H9 (cell line): Measurements from ENCODE around the gene ORC2. TPM values are rescaled to one million over a fixed set of nuclear protein-coding genes. Genes with fewer than 3 reads are reported as not detected.

ENCODE experiments used
- DNase-seq: peaks from one replicate; pipeline ENCODE4 v3.0.0-alpha.2; 2017
- H2AFZ ChIP-seq: one replicate; pipeline ENCODE4 v1.6.1; 2013; ENCODE audit warnings: mild to moderate bottlenecking, low read length, control low read depth, moderate library complexity
- H2AK5ac ChIP-seq: 2 replicates; pipeline ENCODE4 v1.6.1; 2013; ENCODE audit warnings: low read length, control low read depth, mixed read lengths; ENCODE audit not compliant: insufficient read length
- H2BK120ac ChIP-seq: one replicate; pipeline ENCODE4 v1.6.1; 2013; ENCODE audit warnings: low read depth, mild to moderate bottlenecking, low read length, control low read depth, inconsistent platforms; ENCODE audit not compliant: poor library complexity, severe bottlenecking
- H2BK12ac ChIP-seq: 2 replicates; pipeline ENCODE4 v1.6.1; 2013; ENCODE audit warnings: low read length, control low read depth, mixed read lengths, low read depth; ENCODE audit not compliant: insufficient read length
- H2BK15ac ChIP-seq: 2 replicates; pipeline ENCODE4 v1.6.1; 2013; ENCODE audit warnings: low read depth, low read length, control low read depth
- H2BK20ac ChIP-seq: one replicate; pipeline ENCODE4 v1.6.1; 2013; ENCODE audit warnings: low read depth, mild to moderate bottlenecking, low read length, control low read depth, inconsistent platforms; ENCODE audit not compliant: poor library complexity, severe bottlenecking
- H2BK5ac ChIP-seq: 2 replicates; pipeline ENCODE4 v1.6.1; 2013; ENCODE audit warnings: low read length, control low read depth, mixed read lengths; ENCODE audit not compliant: insufficient read length
- H3K14ac ChIP-seq: 2 replicates; pipeline ENCODE4 v1.6.1; 2013; ENCODE audit warnings: low read length, control low read depth; ENCODE audit not compliant: insufficient read depth
- H3K18ac ChIP-seq: 2 replicates; pipeline ENCODE4 v1.6.1; 2013; ENCODE audit warnings: low read depth, mild to moderate bottlenecking, mixed read lengths, low read length, control low read depth; ENCODE audit not compliant: insufficient read length
- H3K23ac ChIP-seq: 2 replicates; pipeline ENCODE4 v1.6.1; 2013; ENCODE audit warnings: low read length, control low read depth, mixed read lengths, low read depth; ENCODE audit not compliant: insufficient read length
- H3K23me2 ChIP-seq: 2 replicates; pipeline ENCODE4 v1.6.1; 2013; ENCODE audit warnings: low read depth, mild to moderate bottlenecking, mixed read lengths, low read length, control low read depth; ENCODE audit not compliant: insufficient read length, poor library complexity, severe bottlenecking
- H3K27ac ChIP-seq: 2 replicates; pipeline ENCODE4 v1.5.1; 2013; ENCODE audit warnings: low read length, control low read depth, mixed read lengths, low read depth; ENCODE audit not compliant: insufficient read length
- H3K27me3 ChIP-seq: 2 replicates; pipeline ENCODE4 v1.6.1; 2013; ENCODE audit warnings: low read length, control low read depth, inconsistent platforms; ENCODE audit not compliant: insufficient read depth
- H3K4ac ChIP-seq: 2 replicates; pipeline ENCODE4 v1.6.1; 2013; ENCODE audit warnings: low read depth, mild to moderate bottlenecking, control low read depth, inconsistent platforms, low read length, moderate library complexity
- H3K4me1 ChIP-seq: 2 replicates; pipeline ENCODE4 v1.6.1; 2013; ENCODE audit warnings: low read length, control low read depth, inconsistent platforms; ENCODE audit not compliant: insufficient read depth
- H3K4me2 ChIP-seq: 2 replicates; pipeline ENCODE4 v1.6.1; 2013; ENCODE audit warnings: low read length, control low read depth, mixed read lengths; ENCODE audit not compliant: insufficient read length, insufficient read depth
- H3K56ac ChIP-seq: 2 replicates; pipeline ENCODE4 v1.6.1; 2013; ENCODE audit warnings: low read depth, mild to moderate bottlenecking, mixed read lengths, low read length, control low read depth; ENCODE audit not compliant: insufficient read length
- H3K79me1 ChIP-seq: 2 replicates; pipeline ENCODE4 v1.6.1; 2013; ENCODE audit warnings: low read depth, mild to moderate bottlenecking, moderate library complexity, low read length, control low read depth, inconsistent platforms; ENCODE audit not compliant: insufficient read depth, poor library complexity, severe bottlenecking
- H3K79me2 ChIP-seq: 2 replicates; pipeline ENCODE4 v1.6.1; 2013; ENCODE audit warnings: low read length, control low read depth, inconsistent platforms; ENCODE audit not compliant: insufficient read depth
- H3K9ac ChIP-seq: 2 replicates; pipeline ENCODE4 v1.6.1; 2013; ENCODE audit warnings: low read length, control low read depth, mixed read lengths; ENCODE audit not compliant: insufficient read length; ENCODE audit errors: extremely low read depth
- H3K9me3 ChIP-seq: one replicate; pipeline ENCODE4 v1.6.1; 2013; ENCODE audit warnings: low read depth, low read length, inconsistent platforms; ENCODE audit not compliant: control insufficient read depth
- H3T11ph ChIP-seq: one replicate; pipeline ENCODE4 v1.6.1; 2013; ENCODE audit warnings: mild to moderate bottlenecking, low read length, control low read depth, inconsistent platforms
- H4K20me1 ChIP-seq: one replicate; pipeline ENCODE4 v1.6.1; 2013; ENCODE audit not compliant: control insufficient read depth, insufficient read length, insufficient read depth
- H4K5ac ChIP-seq: 2 replicates; pipeline ENCODE4 v1.6.1; 2013; ENCODE audit warnings: low read depth, mild to moderate bottlenecking, mixed read lengths, low read length, control low read depth; ENCODE audit not compliant: insufficient read length
- H4K8ac ChIP-seq: replicated peaks from 2 replicates; pipeline ENCODE4 v1.6.1; 2013; ENCODE audit warnings: low read length, control low read depth, mixed read lengths, low read depth; ENCODE audit not compliant: insufficient read length
- H4K91ac ChIP-seq: 2 replicates; pipeline ENCODE4 v1.6.1; 2013; ENCODE audit warnings: low read depth, mild to moderate bottlenecking, moderate library complexity, mixed read lengths, low read length, control low read depth; ENCODE audit not compliant: insufficient read length
- H3K27ac Mint-ChIP-seq, 3 experiments: 2 replicates in 2 of 3; 3 replicates in 1 of 3; pipeline ENCODE4 v1.8.0; 2020 to 2021; ENCODE audit warnings: mixed read lengths in 3 of 3, mild to moderate bottlenecking in 1 of 3, moderate library complexity in 1 of 3
- H3K27me3 Mint-ChIP-seq: 2 replicates; pipeline ENCODE4 v1.8.0; 2021; ENCODE audit warnings: low read depth, mild to moderate bottlenecking, moderate library complexity, mixed read lengths
- H3K36me3 Mint-ChIP-seq, 3 experiments: 2 replicates in 2 of 3; 3 replicates in 1 of 3; pipeline ENCODE4 v1.8.0; 2020 to 2021; ENCODE audit warnings: low read depth in 3 of 3, mixed read lengths in 3 of 3; ENCODE audit not compliant: insufficient read depth in 1 of 3
- H3K4me1 Mint-ChIP-seq, 2 experiments: 2 replicates each; pipeline ENCODE4 v1.8.0; 2020; ENCODE audit warnings: mixed read lengths in 2 of 2
- H3K4me3 Mint-ChIP-seq, 2 experiments: 2 replicates in 1 of 2; 3 replicates in 1 of 2; pipeline ENCODE4 v1.8.0; 2020 to 2021; ENCODE audit warnings: mild to moderate bottlenecking in 2 of 2, mixed read lengths in 2 of 2, moderate library complexity in 1 of 2
- H3K9me3 Mint-ChIP-seq, 2 experiments: 2 replicates in 1 of 2; 3 replicates in 1 of 2; pipeline ENCODE4 v1.8.0; 2020; ENCODE audit warnings: mild to moderate bottlenecking in 2 of 2, mixed read lengths in 2 of 2, moderate library complexity in 1 of 2
- CTCF ChIP-seq: fragments of 200-600 bp; sonication (generic); conservative IDR thresholded peaks from 3 replicates; pipeline ENCODE4 v1.8.0; 2021; ENCODE audit warnings: antibody characterized with exemption, mild to moderate bottlenecking
- total RNA-seq: library from RNA; stranded (reverse); gene quantifications from 2 replicates; pipeline ENCODE4 v1.2.1, GENCODE V29; 2021

ORC2 gene
- total RNA-seq, 1 experiment from 2014 or later, result 65.2 TPM

DNA sequence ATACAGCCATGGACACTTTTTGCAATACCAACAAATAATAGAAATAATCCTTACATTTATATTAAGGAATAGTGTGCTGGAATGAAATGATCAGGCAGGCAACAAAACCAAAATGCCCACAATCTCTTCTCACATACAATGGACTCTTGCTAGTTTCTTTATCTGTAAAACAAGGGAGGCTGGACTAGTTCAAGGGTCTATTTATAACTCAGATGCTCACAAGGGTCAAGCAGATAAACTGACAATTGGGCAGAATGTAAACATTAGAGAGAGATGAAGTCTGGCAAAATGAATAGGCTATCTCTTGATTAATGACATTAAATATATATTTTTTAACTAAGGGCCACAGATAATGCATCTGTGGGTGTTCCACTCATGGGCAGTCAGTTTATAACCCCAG, 86.0 kb downstream of the ORC2 start:
- Mint-ChIP-seq H3K27ac (no peak overlapping the region), H3K36me3 (peaks cover 16 to 75% (median 72%) of the 10 kb centered on the region in 3 experiments), H3K4me3 (no peak overlapping the region), H3K9me3 (no peaks in the 10 kb centered on the region), H3K27me3 (no peaks in the 10 kb centered on the region), H3K4me1 (no peaks in the 10 kb centered on the region)
- H3T11ph ChIP-seq, result no peak overlapping the region
- H3K23ac ChIP-seq, result no peak overlapping the region
- H3K79me2 ChIP-seq, result no peaks in the 10 kb centered on the region
- H3K18ac ChIP-seq, result no peak overlapping the region
- DNase-seq, result no peak
- H3K4me2 ChIP-seq, result no peak overlapping the region
- H2BK15ac ChIP-seq, result no peak overlapping the region
- no peak overlapping the region for H2BK120ac ChIP-seq
- H2AFZ ChIP-seq, result no peak overlapping the region
- no peak overlapping the region for H4K5ac ChIP-seq
- H3K9ac ChIP-seq, result no peak overlapping the region
- no peak overlapping the region for H4K91ac ChIP-seq
- H2BK5ac ChIP-seq, result no peak overlapping the region
- H2BK20ac ChIP-seq, result no peak overlapping the region
- no peaks in the 10 kb centered on the region for H3K4me1 ChIP-seq
- no peaks in the 10 kb centered on the region for H3K79me1 ChIP-seq
- H3K27me3 ChIP-seq, result no peaks in the 10 kb centered on the region
- TF ChIP-seq CTCF, result no peak
- H2BK12ac ChIP-seq, result no peak overlapping the region
- no peak overlapping the region for H3K27ac ChIP-seq
- H3K9me3 ChIP-seq, result no peaks in the 10 kb centered on the region
- H4K20me1 ChIP-seq, result no peaks in the 10 kb centered on the region
- no peak overlapping the region for H3K56ac ChIP-seq
- H3K23me2 ChIP-seq, result no peaks in the 10 kb centered on the region
- H4K8ac ChIP-seq, result no peak overlapping the region
- H2AK5ac ChIP-seq, result no peak overlapping the region
- H3K14ac ChIP-seq, result no peak overlapping the region
- no peak overlapping the region for H3K4ac ChIP-seq
